Smooth muscle cell of the brain vasculature (primary cell): Measurements from ENCODE around the gene EXOC4.

ENCODE experiments used
- DNase-seq: peaks from one replicate; pipeline ENCODE4 v3.0.0-alpha.2; 2012; ENCODE audit warnings: low read depth, low spot score

The EXOC4 gene

GRCh38 chr7:133923974-133924373, 671.1 kb downstream of the EXOC4 start:
- no peak for DNase-seq

GRCh38 chr7:133931053-133931452, 678.2 kb downstream of the EXOC4 start:
- no peak for DNase-seq

DNA sequence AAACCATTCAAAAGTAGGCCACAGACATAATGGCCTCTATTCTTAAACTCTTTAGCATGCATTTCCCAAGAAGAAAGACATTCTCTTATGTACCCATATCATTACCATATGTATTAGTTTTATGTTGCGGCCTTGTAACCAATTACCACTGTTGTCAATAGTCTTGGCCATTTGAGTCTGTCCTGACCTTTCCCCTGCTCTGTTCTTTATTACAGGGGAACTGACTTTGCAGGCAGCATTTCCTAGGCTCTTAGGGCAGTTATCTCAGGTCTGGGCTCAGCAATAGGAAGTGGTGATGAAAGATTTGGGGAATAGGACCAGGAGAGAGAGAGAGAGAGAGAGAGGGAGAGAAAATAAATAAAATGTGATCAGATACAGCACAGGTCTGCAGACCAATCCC, 679.7 kb downstream of the EXOC4 start:
- no peak for DNase-seq

DNA sequence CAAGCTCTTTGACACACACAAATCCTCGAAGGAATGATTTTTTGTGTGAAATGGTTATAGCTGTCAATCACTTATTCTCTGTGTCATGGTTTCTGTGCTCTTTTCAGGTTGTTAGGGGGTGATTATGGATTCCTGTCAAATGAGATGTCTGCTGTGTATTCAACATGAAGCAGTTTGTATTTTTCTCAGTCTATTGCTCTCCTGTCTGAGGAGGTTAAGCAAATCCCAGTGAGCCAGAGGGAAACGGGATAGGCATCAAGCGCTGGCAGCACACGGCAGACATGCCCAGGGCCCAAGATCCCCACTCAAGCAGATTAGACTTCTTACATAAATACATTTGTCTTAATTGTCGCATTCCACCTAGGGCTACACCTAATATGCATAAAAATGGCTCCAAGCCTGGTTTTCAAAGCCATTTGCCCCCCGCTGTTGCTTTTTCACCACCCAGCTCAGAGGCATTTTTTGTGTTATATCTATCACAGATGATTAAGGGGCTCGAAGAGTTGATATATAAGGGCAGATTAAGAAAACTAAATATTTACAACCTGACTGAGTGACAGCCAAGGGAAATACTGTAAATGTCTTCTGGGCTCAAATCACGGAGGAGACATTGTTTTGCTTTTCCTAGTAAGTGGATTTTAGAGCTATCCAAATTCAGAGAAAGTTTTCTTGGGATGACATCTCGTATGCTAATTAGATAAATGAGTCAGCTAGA, 681.5 kb downstream of the EXOC4 start:
- DNase-seq, result no peak

- no peak for DNase-seq
Observed at GRCh38 chr7:133934977-133935330, 682.1 kb downstream of the EXOC4 start.

DNA sequence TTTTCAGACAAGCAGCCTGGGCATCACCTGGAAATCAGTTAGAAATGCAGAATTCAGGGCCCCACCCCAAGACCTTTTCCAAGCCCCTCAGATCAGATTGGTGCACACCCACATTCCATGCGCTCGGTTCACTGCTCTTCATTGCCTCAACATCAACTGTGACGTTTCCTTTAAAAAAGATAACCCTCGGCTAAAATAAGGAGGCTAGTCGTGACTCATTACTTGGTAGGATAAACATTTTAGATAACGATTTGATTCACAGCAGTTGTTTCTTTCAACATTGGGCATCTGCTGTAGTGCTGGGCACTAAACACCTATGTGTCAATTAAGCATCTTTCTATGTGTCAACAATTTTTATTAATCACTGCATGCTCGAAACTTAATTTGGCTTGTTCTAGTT, 683.2 kb downstream of the EXOC4 start:
- DNase-seq, result no peak

DNA sequence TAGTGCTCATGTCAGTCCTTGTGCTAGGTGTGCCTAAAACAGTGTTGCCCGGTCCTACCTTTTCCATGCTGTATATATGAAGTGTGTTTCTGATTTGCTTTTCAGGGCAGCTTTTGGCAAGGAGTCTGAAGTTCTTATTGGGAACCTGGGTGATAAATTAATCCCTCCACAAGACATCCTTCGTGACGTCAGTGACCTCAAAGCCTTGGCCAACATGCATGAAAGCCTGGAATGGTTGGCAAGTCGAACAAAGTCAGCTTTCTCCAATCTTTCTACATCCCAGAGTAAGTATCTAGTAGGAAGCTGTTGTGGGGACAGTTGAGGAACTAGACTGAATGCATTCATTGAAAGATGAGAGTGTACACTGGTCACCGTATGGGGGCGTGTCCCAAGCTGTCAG, 684.9 kb downstream of the EXOC4 start:
- DNase-seq, result no peak

GRCh38 chr7:133940368-133940767, 687.5 kb downstream of the EXOC4 start:
- DNase-seq, result no peak

DNA sequence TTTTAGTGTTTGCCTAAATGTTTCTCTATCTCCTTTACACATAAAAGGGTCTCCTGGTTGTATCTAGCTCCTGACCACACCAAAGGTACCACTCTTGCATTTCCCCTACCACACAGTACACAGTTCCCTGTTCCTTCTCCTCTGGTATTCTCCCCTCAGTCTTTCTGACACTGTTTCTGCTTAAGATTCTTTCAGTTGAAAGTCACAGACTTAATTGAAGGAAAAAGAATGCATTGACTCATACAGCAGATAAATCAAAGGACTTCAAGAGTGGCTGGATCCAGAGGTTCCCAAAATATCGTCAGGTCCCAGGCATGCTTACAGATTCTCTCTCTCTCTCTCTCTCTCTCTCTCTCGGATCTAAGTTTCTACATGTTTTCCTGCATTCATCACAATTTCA, 688.6 kb downstream of the EXOC4 start:
- DNase-seq, result no peak

DNA sequence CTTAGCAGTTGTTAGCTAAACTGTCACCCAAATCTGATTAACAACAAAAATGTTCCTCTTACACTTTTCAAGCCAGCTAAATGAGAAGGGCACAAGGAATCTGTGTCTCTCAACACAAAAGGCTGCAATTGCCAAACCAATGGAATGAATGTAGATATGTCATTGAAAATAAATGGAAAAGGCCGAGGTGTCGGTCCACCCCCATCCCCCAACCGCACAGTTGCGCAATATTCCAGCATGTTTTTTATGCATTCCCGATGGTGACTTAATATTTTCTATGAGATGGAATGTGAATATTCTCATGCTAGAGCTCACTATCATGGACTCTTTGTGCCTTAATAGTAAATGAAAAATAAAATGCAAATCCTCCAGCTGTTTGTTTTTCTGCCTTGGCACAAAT, 692.6 kb downstream of the EXOC4 start:
- no peak for DNase-seq

GRCh38 chr7:133947458-133948254, 694.8 kb downstream of the EXOC4 start:
- no peak for DNase-seq

- DNase-seq, result no peak
Observed at GRCh38 chr7:133948588-133948987, 695.7 kb downstream of the EXOC4 start.

DNA sequence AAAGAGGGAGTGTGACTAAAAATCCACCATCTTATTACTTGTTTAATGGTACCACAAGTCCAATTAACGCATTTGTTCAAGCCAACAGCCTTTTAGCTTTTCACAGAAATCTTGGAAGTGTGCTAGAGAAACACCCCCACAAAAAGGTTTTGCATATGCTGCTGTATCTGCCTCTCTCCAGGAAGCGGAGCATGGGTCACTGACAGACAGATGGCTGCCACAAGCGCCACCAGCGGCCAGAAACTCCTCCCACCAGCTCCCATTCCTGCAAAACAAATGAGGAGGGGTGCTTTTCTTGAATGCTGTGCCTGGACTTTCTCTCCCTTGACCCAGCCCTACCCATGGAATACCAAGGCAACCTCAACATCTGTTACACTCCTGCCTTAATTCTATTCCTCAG, 698.0 kb downstream of the EXOC4 start:
- DNase-seq, result no peak

GRCh38 chr7:133955208-133955607, 702.3 kb downstream of the EXOC4 start:
- no peak for DNase-seq

DNA sequence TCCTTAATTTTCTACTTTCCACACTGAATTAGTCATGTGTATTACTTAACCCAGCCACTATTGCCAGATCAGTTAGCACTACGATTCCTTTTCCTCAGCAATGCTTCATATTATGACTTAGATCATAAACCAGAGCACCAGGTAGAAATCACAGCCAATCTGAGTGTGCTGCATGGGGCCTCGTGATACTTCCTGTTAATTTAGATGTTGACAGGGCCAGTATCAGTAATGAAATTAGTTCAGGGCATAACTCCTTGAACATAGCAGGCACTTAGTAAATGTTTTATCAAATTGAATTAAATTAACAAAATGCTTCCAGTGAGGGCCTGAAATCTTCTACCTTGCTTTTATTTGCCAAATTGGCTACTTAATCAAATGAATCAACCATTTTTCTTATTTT, 705.0 kb downstream of the EXOC4 start:
- no peak for DNase-seq

- no peak for DNase-seq
Observed at GRCh38 chr7:133958822-133959221, 705.9 kb downstream of the EXOC4 start.

- no peak for DNase-seq
Observed at GRCh38 chr7:133959505-133959904, 706.6 kb downstream of the EXOC4 start.

DNA sequence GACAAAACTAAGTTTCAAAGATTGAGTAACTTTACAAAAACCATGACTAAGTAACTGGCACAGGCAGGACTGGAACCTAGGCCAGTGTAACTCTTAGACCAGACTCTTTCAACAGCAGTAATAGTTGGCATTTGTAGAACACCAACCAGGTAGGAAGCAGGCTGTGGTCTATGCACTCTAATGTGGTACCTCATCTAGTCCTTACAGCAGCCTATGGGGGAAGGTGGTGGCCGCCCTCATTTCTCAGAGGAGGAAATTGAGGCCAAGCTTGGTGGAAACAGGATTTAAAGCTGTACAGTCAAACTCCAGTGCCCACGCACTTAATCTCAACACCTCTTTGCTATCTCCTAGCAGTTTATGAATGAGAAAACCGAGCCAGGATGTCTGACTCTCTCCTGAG, 708.8 kb downstream of the EXOC4 start:
- DNase-seq, result no peak

- no peak for DNase-seq
Observed at GRCh38 chr7:133962646-133963045, 709.8 kb downstream of the EXOC4 start.

GRCh38 chr7:133963629-133964028, 710.8 kb downstream of the EXOC4 start:
- DNase-seq, result no peak

DNA sequence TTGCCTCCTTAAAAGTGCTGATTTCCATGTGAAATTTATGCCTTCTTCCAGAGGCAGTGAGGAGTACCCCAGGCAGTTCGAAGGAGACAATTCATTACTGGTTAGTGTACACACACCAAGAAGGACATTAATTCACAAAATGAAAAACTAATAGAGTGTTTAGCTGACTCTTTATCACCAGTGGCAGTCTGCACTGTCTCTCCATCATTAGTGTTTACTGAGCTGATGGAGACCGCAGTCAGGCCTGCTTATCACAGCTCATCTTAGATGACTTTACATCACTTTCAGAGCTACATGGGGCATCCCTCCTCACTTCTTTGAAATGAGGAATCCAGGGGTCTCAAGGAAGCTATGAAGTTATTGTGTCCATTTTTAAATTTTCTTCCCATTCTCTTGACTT, 718.7 kb downstream of the EXOC4 start:
- no peak for DNase-seq

DNA sequence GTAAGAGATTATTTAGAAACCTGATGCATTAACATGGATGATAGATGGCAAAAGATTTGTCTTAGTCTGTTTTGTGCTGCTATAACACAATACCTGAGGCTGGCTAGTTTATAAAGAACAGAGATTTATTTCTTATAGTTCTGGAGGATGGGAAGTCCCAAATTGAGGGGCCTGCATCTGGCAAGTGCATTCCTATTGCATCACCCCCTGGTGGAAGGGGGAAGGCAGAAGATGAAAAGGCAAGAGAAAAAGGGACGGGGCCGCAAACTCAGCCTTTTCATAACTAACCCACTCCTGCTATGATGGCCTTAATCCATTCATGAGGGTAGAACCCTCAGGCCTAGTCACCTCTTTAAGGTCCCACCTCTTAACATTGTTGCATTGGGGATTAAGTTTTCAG, 720.8 kb downstream of the EXOC4 start:
- DNase-seq, result no peak

DNA sequence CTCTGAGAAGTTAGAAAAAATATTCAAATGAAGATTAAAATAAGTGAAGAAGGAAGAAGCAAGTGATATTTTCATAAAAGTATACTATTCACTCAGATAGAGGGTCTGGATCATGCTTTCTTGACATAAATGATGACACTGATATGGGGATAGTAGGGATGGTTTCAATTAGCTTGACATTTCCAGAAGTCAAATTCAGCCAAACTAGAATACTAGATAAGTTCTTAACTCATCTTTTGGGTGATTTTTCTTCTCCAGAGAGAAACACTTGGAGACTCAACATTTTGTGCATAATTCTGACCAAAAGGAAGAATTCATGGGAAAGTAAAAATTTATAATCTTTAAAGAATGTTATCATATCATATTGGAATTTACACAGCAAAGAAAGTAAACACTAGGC, 722.3 kb downstream of the EXOC4 start:
- no peak for DNase-seq
